ENCODE results near the gene CLASRP.

The CLASRP gene

DNA sequence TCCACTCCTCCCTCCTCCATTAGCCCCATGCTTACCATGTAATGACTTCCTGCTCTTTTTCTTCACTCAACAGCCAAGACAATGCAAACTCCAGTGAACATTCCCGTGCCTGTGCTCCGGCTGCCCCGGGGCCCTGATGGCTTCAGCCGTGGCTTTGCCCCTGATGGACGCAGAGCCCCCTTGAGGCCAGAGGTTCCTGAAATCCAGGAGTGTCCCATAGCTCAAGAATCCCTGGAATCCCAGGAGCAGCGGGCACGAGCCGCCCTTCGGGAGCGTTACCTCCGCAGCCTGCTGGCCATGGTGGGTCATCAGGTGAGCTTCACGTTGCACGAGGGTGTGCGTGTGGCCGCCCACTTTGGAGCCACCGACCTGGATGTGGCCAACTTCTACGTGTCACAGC, 51.2 kb downstream of the CLASRP start:
- no peak for DNase-seq

DNA sequence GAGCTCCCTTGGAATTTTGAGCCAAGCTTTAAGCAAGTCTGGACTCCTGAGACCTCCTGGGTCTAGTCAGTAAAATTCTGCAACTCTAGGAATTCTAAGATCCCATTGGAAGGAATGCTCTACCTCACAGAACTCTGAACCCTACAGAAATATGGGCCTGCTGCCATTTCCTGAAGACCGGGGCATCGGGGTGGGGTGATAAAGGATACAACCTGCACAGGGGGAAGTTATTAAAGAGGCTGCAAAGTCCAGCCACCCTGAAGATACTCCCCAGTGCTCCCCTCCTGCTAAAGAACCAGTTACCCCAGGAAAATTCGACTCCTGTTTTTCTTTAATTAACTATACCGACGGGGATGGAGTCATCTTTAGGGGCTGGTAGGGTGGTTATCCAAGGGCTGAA, 51.8 kb downstream of the CLASRP start:
- no peak for DNase-seq

DNA sequence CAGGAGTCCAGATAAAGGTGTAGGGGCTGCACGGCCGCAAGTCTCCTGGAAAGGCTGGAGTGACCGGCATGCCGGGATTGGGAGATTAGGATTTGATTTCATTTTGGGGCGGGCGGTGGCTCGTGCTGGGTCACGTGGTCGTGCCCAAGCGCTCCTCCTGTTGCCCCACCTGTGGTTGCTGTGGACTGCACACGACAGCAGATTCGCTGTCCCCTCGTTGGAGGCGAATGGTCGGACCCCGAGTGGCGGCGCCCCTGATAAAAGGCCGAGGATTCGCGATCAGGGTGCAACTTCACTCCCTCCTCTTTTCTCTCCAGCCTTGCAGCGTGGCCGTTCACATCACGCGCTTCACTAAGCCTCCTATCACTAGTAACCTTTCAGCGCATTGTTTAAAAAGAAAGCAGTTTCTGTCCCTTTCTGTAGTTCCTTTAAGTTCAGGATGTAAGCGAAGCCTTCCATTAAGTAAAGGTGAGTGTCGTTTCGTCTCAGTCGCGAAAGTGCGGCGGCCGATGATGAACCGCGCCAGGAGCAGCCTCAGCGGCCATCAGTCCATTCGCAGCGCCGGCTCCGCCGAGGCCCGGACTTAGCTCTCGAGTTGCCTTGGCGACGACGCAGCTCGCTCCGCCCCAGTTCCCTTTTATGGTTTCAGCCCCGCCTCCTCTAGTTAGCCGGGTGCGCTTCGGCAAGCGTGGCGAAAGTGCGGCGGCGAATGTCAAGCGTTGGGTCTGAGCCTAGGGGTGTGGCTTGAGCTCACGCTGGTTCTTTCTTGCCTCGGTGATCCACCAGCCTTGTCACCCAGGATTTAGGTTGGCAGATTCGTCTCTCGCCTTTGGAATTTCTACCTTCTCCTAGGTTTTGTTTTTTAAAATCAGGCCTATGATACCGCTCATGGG, 52.4 kb downstream of the CLASRP start:
- DNase-seq: peak; percentile 97

DNA sequence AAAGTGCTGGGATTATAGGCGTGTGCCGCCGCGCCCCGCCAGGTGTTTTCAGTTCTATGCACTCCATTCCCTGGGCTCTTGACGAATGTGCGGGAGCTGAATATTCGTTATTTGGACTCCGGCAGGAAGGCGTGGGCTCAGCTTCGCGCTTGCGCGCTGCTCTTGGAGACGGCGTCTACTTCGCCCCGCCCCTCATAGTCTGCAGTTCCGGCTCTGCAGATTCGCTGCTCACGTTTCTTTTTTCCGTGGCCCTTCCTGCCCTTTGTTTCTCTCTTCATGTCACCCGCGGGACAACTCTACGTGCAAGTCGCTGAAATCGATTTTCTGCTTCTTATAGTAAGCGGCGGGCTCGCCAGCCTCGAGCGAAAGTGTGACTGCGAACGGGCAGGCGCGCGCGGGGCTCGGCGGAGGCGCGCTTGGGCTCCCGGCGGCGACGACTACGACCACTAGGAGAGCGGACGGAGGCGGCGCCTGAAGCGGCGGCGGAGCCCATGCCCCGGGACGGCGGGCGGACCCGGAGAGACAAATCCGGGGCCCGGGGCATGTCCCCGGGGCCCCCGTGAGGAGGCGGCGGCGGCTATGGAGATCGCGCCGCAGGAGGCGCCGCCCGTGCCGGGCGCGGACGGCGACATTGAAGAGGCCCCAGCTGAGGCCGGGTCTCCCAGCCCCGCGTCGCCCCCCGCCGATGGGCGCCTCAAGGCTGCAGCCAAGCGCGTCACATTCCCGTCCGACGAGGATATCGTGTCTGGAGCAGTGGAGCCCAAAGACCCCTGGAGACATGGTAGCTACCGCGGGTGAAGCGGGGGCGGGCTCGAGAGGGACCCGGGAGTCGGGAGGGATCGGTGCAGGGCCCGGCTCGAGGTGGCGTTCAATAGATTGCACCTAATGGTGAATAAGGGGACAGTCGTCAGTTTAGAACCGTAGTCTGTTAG, 54.2 kb downstream of the CLASRP start, which contains the start of gene PPP1R37:
PPP1R37 (plus strand) TSS at position 433 of the 932 bp plus-strand sequence; CDS start at position 580, 147 bp downstream.
- DNase-seq: peak; percentile 92

DNA sequence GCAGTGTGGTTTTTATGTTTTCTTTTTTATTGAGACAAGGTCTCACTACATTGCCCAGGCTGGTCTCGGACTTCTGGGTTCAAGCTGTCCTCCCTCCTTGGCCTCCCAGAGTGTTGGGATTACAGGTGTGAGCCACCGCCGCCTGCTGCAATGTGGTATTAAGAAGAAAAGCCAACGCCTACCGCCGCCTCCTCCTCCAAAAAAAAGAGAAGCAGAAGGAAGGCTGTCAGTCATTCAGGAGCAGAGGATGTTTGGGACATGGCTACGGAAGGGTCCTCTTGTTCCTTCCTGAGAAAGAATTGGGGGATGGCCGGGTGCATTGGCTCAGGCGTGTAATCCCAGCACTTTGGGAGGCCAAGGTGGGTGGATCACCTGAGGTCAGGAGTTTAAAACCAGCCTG, 55.3 kb downstream of the CLASRP start:
- DNase-seq: no peak

DNA sequence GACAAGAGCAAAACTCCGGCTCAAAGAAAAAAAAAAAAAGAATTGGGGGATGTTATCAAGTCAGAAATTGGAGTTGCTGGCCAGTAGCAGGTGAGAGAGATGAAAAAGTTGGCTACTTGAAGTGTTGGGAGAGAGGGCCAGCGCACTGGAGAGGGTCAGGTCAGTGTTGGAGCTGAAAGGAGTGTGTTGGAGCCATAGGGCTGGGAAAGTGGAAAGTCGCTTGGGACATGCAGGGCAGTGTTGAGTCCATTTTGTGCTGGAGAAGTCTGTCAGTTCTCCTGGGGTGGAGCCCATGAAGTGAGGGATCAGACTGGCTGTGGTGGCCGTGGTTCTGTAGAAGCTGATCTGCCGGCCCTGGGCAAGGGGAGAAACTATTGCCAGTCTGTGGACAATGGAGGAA, 55.9 kb downstream of the CLASRP start:
- no peak for DNase-seq

DNA sequence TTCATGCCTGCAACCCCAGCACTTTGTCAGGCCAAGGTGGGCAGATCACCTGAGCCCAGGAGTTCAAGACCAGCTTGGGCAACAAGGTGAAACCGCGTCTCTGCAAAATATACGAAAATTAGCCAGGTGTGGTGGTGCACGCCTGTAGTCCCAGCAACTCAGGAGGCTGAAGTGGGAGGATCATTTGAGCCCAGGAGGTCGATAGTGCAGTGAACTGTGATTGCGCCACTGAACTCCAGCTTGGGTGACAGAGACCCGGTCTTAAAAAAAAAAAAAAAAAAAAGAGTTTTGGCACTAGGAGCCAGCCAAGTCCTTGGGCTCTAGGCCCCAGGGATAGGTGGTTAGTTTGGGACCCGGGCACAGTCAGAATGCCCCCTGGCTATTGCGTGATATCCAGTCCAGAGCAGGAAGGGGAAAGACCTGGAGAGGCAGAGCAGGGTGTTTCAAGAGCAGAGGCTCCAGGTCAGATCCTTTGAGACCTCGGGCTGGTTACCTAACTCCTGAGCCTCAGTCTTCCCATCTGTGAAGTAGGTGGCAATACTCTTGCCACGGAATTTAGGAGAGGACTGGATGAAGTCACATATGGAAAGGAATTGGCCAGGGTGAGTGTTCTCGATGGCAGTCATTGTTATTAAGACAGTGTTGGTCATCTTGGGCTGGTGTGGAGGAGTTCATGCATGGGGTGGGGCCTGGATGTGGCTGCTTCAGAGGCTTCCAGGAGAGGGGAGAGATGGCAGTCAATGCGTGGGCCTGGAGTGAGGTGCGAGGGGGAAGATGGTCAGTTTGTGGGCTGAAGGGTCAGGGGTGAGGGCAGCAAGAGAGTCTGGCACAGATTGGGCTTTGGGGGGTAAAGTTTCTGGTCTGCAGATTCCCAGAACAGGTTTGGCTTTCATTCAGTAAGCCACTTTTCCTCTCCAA, 56.9 kb downstream of the CLASRP start:
- DNase-seq: no peak

DNA sequence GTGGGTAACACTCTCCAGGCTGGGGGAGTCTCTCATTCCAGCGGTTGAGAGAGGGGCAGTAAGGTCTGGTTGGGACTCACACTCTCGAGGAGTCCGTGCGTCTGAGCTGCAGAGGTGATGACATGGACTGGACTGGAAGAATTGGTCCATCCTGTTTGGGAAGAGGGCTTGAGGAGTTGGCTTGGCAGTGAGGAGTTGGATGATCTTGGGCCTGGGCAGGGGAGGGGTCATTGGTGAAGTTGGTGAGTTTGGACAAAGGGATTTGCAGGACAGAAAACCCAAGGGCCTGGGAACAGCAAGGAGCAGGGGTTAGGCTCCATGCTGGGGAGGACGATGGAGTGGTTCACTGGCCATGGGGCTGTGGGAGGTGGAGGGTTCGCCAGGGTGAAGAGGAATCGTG, 57.9 kb downstream of the CLASRP start:
- DNase-seq: no peak

DNA sequence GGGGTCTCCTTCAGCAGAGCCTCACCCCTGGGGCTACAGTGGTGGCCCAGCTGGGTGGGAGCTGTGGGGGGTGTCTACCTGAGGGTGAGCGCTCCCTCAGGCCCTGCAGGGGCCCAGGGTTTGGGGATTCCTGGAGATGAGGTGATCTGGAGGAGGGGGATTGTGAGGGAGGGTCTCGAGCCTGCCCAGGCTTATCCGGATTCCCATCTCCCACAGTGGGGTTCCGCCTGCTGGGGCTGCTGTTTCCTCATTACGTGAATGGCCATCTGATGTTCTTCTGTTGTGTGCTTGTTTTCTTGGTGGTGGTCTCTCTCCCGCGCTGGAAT, 58.6 kb downstream of the CLASRP start:
- no peak for DNase-seq

DNA sequence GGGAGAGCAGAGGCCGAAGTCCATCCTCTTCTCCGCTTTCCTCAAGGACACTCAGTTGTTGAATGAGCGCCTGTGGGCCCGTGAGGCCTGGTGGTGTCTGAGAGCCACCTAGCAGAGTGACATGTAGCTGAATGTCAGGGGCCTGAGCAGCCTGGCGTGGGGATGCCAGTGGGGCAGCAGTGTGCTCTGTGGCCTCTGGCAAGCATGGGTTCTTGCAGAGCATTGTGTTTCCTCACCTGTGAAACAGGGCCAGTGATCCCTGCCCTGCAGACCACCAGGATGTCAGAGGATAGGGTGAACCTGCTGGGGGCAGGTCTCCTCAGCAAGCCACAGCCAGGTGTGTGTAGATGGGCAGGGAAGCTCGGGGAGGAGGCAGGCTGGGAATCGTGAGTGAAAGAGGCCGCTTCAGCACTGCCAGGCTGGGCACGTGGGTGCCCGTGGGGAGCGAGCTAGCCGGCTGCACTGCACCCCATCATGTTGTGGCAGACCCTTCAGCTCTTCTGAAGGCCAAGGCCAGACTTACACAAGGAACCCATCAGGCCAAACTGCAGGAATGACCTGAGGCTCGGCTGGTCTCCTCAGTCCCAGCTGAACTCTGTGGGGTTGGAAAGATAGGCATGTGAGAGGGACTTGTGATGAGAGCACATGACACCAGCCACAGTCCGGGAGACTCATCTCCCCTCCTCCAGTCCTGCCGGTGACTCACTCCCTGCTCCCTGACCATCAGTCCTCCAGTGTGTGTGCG, 59.1 kb downstream of the CLASRP start:
- no peak for DNase-seq

DNA sequence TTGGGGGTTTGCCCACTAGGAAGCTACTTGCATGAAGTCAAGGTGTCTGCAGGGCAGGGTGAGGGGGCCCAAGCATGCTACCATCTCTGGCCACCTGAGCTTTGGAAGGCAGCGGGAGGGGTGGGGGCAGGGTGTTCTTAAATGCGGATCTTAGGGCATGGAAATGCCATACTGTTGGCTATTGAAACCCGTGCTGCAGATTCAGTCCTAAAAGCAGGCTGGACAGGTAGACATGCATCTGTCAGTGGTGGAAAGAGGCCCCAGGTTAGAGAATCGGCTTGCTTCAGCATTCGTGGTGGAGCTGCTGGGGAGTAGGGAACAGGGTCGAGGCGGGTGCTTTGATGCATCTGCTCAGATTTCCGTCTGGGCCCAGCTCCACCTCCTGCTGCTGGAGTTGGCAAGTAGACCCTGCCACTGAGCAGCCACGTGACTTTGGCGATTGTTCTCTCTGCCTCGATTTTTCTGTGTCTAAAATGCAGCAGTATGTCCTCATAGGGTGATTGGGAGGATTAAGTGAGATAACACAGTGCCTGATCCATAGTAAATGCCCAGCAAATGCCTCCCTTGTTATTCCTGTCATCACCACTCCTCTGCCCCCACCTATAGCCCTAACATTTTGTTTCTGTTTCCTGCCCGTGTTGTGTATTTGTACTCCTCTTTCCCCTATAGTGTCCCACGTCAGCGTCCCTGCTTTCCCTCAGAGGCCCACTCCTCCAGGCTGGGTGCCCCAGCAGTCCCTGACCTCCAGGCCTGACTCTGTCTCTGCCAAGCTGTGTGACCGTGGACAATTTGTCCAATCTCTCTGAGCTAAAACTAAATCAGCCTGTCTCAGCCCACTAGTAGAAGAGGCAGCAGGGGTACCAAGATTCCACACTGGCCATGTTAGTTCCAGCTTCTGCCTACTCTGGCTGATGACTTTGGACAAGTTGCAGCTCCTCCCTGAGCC, 59.9 kb downstream of the CLASRP start:
- no peak for DNase-seq

DNA sequence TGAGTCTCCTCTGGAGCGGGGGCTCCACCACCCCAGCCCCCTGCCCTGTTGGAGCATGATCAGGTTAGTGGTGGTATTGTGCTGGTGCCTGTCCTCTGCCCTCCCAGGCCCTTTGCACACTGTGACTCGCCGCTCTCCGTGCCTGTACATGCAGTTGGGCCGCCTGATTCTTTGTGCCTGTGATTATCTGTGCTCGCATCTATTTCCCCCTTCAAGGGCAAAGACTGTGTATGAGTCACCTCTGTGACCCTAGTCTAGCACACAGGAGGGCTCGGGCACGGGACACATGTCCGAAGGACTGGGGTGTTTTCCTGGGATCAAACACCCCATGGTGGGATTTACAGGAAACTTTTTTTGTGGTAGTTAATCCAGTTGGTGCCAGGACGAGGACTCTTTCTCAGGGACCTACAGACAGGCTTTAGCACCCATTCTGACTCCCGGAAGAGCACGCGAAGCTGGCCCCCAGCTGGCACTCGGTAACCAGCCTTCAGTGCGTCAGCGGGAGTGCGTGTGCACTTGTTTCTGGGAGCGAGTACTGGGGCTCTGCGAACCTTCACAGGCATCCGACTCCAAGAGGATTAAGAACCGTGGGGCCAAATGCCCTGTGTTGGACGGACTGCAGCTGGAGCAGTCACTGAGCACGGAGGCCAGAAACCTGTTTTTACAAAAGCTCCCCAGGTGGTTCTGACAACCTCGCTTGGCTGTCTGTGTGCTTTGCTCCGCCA, 60.8 kb downstream of the CLASRP start:
- no peak for DNase-seq

DNA sequence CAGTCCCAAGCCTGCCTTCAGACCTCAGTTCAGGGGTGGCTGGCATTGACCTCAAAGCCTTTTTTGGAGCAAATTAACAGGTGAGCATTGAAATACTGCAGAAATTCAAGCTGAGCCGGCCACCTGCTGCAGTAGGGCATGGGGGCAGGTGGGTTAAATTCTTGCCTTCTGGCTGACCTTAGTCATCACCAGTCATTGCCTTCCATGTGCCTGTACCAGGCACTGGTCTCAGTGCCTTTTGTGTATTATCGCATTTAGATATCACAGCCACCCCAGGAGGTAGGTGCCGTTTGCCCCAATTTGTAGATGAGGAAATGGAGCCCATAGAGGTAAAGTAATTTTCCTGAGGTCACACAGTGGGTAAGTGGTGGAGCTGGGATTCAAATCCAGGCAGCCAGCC, 61.4 kb downstream of the CLASRP start:
- DNase-seq: no peak

DNA sequence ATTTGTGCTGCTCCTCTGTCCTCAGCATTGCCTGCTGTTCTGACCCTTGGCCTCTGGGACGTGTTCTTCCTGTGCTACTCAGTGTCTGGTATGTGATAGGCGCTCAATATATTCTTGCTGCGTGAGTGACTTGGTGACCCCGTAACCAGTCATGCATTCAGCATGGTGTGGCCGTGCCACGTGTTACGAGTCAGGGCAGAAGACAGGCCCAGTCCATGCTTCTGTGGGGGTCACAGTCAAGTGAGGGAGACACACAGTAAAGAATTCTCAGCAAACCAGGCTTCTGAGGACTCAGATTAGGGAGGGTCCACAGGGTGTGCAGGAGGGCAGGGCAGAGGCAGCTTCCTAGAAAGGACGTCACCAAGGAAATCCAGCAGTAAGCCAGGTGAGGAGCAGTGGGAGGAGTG, 62.0 kb downstream of the CLASRP start:
- DNase-seq: no peak

DNA sequence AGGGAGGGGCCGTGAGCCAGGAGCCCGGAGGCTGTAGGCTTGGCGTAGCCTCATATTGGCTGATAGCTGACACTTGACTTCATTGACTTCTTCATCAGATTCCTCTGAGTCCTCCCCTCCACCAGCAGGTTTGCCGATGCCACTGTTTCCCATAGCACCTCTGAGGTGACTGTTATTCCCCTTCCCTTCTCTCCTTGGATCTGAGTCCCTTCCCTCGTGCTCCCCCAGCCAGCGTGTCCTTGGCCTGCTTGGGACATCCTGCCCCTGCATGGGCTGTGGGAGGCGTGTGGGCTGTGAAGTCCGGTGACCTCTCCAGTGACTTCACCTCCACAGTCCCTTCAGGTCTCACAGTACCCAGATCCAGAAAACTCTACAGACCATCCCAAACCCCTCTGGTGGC, 63.0 kb downstream of the CLASRP start:
- no peak for DNase-seq

DNA sequence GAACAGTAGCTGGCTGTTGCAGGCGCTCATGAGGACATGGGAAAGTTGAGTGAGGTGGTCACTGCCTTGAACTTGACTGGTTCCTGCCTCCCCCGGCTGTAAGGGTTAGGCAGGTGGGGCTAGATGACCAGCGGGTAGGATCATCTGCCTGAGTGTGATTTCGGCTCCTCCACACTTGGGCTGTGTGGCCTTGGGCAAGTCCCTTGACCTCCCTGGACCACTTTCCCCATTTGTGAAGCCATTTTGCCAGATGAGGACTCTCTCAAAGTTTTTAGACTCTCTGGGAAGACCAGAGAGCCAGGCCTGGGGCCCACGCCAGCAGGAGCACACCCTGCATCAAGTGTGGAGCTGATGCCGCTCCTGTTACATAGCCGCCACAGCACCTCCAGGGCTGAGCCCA, 63.6 kb downstream of the CLASRP start:
- DNase-seq: no peak

DNA sequence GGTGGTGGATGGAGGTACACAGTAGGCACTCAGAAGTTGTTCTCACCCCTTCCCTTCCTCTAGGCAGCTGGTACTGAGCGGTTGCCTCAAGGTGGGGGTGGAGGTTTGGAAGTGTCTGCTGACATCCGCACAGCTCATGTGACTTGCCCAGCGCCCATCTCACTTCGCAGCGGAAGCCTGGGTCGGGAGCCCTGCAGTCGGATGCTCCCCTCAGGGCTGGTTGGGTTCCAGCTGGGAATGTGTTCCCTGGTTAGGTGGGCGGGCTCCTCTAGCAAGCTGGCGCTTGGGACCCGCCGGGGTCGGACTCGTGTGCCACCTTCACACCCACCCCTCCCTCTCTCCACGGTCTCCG, 64.3 kb downstream of the CLASRP start:
- no peak for DNase-seq

DNA sequence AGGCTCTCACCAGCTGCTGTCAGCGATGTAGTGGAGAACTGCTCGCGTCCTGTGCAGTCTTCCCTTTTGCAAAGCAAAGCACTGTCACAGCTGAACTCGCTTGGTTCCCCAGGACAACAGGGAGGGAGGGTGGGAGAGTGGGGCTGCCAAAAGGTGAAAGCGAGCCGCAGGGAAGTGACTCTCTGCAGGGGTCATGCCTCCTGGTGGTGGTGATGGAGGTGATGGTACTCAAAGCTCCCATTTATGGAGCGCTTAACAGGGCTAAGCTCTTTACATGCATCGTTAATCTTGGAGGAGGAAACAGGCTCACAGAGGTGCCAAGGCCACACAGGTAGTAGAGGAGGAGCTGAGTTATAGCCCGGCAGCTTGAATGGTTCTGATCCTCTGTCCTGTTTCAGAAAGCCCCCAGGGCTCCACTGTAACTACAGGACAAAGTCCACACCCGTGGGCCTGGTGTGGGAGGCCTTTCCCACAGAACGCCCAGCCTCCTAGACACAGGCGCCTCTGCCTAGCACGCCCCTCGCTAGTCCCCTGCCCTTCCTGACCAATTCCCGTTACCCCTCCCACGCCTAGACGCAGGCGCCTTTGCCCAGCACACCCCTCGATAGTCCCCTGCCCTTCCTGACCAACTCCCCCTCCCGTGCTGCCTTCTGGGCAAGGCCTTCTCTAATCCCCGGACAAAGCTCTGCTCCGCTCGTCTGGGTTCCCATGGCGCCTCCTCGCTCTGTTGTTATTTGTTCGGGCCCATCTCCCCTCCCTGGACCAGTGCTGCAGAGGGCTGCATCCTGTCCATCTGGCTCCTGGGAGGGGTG, 64.9 kb downstream of the CLASRP start:
- DNase-seq: no peak

DNA sequence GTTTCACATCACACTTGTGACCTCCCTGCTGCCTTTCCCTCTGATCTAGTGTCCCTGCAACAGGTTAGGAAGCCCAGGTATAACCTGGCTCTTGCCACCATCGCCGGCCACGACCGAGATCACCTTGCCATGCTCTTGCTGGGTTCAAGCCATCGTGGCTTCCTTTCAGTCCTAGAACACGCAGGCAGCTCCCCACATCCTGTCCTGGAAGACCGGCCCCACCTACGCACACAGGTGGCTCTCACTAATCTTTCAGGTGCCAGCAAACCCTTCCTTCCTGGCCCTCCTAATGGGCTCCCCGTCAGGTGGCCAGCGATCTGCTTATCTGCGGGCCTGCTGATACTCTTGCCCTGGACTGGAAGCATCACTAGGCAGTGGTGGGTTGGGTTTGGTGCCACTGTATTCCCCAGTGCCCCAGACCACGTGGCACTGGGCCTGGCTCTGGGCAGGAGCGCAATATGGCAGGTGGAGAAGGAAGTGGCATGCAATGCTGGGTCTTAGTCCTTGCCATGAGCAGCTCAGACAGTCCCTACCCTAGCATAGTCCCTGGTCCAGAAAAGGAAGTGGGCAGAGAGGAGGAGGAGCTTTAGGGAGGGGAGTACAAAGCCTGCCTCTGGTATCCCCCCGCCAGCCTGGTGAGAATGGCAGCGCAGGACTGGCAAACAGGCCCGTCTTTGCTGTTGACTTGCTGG, 66.0 kb downstream of the CLASRP start:
- DNase-seq: no peak

Measured in stimulated activated CD4-positive, alpha-beta T cell treated with anti-CD3 and anti-CD28 coated beads, Interleukin-1b, Interleukin-23, amount 100 ng/mL, for 48 hours (primary cell).